Ovary (tissue), 3 donors: ENCODE results near the gene GMPPB.
"Not testable (repeated sequence)": the region's sequence is repeated elsewhere in the genome, so short reads cannot be mapped to it uniquely, and the experiment has no call there.

Experiments
- EP300 ChIP-seq: sonication (generic); formaldehyde crosslinking; IDR thresholded peaks from one replicate; pipeline ENCODE4 v1.6.1; 2017; ENCODE audit warnings: antibody characterized with exemption
- TF ChIP-seq, protein P1 (sequence below), 3 donors: fragments of 450-650 bp in 2 of 3; fragments of 200-600 bp in 1 of 3; IDR thresholded peaks; one replicate each; pipeline versions ENCODE4 v1.5.1 to v1.8.0; 2016 to 2022; ENCODE audit warnings: antibody characterized with exemption in 3 of 3, mild to moderate bottlenecking in 1 of 3
- donor health status: DM: no; HTN: no; CAD: no.

DNA sequence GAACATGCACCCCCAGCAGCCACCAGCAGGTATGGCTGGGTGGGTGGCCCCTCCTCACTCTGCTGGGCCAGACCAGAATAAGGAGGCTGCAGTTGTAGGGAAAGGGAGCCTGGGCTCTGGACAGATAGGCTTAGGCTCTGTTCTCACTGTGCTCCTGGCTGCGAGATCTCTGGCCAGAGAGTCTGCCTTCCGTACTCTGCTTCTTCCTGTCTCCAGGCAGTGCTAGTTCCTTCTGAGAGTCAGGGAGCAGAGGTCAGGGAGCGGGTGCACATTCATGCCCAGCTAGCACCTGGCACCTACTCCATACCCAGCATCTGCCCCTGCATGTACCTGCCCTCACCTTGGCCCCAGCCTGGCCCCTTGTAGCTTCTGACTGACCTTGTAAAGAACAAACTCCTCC lies 32.3 kb downstream of the GMPPB start:
- TF ChIP-seq, protein P1, sequence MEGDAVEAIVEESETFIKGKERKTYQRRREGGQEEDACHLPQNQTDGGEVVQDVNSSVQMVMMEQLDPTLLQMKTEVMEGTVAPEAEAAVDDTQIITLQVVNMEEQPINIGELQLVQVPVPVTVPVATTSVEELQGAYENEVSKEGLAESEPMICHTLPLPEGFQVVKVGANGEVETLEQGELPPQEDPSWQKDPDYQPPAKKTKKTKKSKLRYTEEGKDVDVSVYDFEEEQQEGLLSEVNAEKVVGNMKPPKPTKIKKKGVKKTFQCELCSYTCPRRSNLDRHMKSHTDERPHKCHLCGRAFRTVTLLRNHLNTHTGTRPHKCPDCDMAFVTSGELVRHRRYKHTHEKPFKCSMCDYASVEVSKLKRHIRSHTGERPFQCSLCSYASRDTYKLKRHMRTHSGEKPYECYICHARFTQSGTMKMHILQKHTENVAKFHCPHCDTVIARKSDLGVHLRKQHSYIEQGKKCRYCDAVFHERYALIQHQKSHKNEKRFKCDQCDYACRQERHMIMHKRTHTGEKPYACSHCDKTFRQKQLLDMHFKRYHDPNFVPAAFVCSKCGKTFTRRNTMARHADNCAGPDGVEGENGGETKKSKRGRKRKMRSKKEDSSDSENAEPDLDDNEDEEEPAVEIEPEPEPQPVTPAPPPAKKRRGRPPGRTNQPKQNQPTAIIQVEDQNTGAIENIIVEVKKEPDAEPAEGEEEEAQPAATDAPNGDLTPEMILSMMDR (IDR thresholded peaks at IDR 0.05) = not testable (repeated sequence)
- TF ChIP-seq EP300 = not testable (repeated sequence)
